Activated T-cell treated with anti-CD3 and anti-CD28 coated beads for 4 hours (primary cell): ENCODE data around the gene TTI1.

Source experiments
- DNase-seq: peaks from one replicate; pipeline ENCODE4 v3.0.0-alpha.2; 2020

The TTI1 gene

GRCh38 chr20:38008233-38008944, 24.9 kb downstream of the TTI1 start:
- no peak for DNase-seq

- no peak for DNase-seq
These were observed 25.7 kb downstream of the TTI1 start for GRCh38 chr20:38007526-38007925.

- no peak for DNase-seq
These were observed 27.4 kb downstream of the TTI1 start for GRCh38 chr20:38005903-38006302.

- no peak for DNase-seq
These were observed 28.8 kb downstream of the TTI1 start for GRCh38 chr20:38004416-38004815.

GRCh38 chr20:38002422-38002821, 30.8 kb downstream of the TTI1 start:
- DNase-seq: no peak

GRCh38 chr20:38001981-38002380, 31.3 kb downstream of the TTI1 start:
- DNase-seq: no peak

- no peak for DNase-seq
These were observed 31.9 kb downstream of the TTI1 start for GRCh38 chr20:38001173-38001875.

GRCh38 chr20:38000293-38000692, 33.0 kb downstream of the TTI1 start:
- no peak for DNase-seq

- DNase-seq: no peak
These were observed 33.6 kb downstream of the TTI1 start for GRCh38 chr20:37999526-38000263.

- no peak for DNase-seq
These were observed 35.7 kb downstream of the TTI1 start for GRCh38 chr20:37997516-37997915.

- DNase-seq: no peak
These were observed 37.2 kb downstream of the TTI1 start for GRCh38 chr20:37995856-37996605.

- DNase-seq: no peak
These were observed 38.7 kb downstream of the TTI1 start for GRCh38 chr20:37994512-37994911.

- DNase-seq: no peak
These were observed 40.4 kb downstream of the TTI1 start for GRCh38 chr20:37992802-37993409.

- DNase-seq: no peak
These were observed 41.3 kb downstream of the TTI1 start for GRCh38 chr20:37991908-37992307.

GRCh38 chr20:37991157-37991866, 41.9 kb downstream of the TTI1 start:
- no peak for DNase-seq

- DNase-seq: peak; percentile 8
These were observed 42.6 kb downstream of the TTI1 start for GRCh38 chr20:37990571-37991151.

GRCh38 chr20:37989601-37990295, 43.5 kb downstream of the TTI1 start:
- no peak for DNase-seq

- DNase-seq: no peak
These were observed 44.8 kb downstream of the TTI1 start for GRCh38 chr20:37988306-37988954.

- no peak for DNase-seq
These were observed 45.5 kb downstream of the TTI1 start for GRCh38 chr20:37987602-37988290.
